Kidney tubule cell (primary cell): ENCODE results near the gene DLL1.

Source experiments
- DNase-seq: peaks from one replicate; pipeline ENCODE4 v3.0.0-alpha.2; 2018; ENCODE audit warnings: low spot score

Gene DLL1

GRCh38 chr6:170250981-170251775 lies 39.7 kb downstream of the DLL1 start:
- DNase-seq: no peak

- DNase-seq: no peak
Observed at GRCh38 chr6:170250455-170250854, 40.4 kb downstream of the DLL1 start.

- DNase-seq: no peak
Observed at GRCh38 chr6:170249817-170250216, 41.1 kb downstream of the DLL1 start.

GRCh38 chr6:170248861-170249600 lies 41.8 kb downstream of the DLL1 start:
- DNase-seq: no peak

GRCh38 chr6:170248111-170248805 lies 42.6 kb downstream of the DLL1 start:
- no peak for DNase-seq

GRCh38 chr6:170247178-170247701 lies 43.6 kb downstream of the DLL1 start:
- peak; percentile 22 for DNase-seq

GRCh38 chr6:170245475-170245992 lies 45.3 kb downstream of the DLL1 start:
- no peak for DNase-seq

- no peak for DNase-seq
Observed at GRCh38 chr6:170244721-170245474, 46.0 kb downstream of the DLL1 start.

- no peak for DNase-seq
Observed at GRCh38 chr6:170243791-170244291, 47.0 kb downstream of the DLL1 start.

GRCh38 chr6:170243386-170243785 lies 47.5 kb downstream of the DLL1 start:
- no peak for DNase-seq

GRCh38 chr6:170238741-170239565 lies 51.9 kb downstream of the DLL1 start:
- DNase-seq: no peak

- DNase-seq: no peak
Observed at GRCh38 chr6:170237999-170238740, 52.7 kb downstream of the DLL1 start.

- DNase-seq: no peak
Observed at GRCh38 chr6:170236131-170236836, 54.6 kb downstream of the DLL1 start.

GRCh38 chr6:170235391-170236125 lies 55.3 kb downstream of the DLL1 start:
- no peak for DNase-seq

- no peak for DNase-seq
Observed at GRCh38 chr6:170234419-170234818, 56.5 kb downstream of the DLL1 start.

GRCh38 chr6:170233286-170234205 lies 57.3 kb downstream of the DLL1 start:
- DNase-seq: no peak
